NOMO-1 treated with DMSO at 0.1 percent for 48 hours (cell line): ENCODE results near the gene HEATR5B.
A peak's percentile ranks its signal among the peaks of the same experiment; 100 is the strongest.
"Not testable (repeated sequence)": the region's sequence is repeated elsewhere in the genome, so short reads cannot be mapped to it uniquely, and the experiment has no call there.

Experiments
- DNase-seq: peaks from one replicate; lab custom pipeline; 2025; ENCODE audit not compliant: unreplicated experiment; lab: John Stamatoyannopoulos, UW

HEATR5B gene

DNA sequence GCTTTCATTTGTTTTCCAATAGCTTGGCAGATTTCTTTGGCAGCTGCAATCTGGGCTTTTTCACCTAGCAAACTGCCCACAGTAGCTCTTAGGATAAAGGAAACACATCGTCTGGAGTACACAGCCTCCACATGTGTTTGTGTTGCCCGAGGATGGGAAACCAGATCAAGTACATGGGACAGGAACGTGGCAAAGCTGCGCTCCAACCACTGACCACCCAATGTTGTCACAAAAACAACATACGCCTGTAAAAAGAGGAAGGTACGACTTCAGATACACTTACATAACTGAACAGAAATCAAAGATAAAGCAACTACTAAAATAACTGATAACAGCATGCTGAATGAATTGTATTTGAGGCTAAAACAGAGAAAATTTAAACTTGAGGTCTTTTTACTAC is 15.5 kb downstream of the HEATR5B start:
- no peak for DNase-seq

DNA sequence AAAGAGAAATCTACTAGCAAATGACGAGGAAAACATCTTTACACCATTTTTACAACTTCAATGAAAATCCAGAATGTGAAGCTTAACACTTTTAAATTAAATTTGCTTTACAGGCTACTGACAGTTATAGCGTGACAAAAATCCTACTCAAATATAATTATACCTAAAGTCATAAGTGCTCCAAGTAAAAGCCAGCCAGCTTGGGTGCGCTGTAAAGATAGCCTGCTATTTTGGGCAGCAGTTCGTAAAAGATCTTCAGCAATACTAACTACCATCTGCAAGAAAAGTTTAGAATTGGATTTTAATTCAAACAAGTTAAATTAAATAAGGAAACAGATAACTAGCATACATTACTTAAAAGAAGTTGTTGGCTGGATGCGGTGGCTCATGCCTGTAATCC is 22.4 kb downstream of the HEATR5B start:
- no peak for DNase-seq

DNA sequence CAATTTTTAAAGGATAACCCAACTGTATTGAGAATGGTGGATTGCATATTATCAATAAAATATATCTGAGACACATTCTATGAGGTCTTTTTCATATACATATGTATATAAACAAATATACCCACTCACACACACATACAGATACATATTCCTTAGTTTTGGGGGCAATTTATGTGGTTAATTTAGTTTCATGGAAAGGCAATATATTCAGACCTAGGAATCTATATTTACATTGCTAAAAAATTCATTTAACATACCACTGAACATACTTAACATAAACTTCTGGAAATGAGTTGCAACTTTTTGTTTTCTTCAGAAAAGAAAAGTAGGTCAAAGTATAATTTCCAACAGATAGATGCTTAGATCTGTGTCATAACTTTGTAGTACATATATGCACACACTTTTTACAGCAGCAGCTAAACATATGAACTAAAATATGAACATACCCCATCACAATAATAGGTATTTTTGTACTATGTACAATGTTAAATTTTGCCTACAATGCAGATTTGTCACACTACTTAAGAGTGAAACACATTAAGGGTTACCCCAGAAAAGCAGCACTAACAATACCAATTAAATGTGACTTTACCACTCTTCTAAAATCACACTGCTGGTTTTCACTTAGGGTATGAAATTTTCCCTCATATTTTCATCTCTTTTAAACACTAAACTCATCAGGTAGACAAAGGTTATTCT is 23.0 kb downstream of the HEATR5B start:
- no peak for DNase-seq

DNA sequence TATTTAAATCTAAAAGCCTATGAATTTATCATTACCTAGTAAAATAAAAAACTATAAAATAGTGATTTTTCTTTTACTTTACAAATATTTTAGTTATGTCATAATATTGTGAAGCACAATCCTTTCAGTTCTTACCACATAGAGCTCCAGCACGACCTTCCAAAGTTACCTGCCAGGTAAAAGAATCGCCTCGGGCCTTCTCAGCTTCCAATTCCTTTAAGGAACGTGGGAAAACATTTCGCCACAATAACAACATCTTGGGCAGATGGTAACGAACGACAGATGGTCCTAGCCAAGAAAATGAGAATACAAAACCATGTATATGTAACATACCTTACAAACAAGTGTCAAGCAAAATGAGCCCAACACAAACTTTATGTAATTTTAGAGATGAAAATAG is 23.7 kb downstream of the HEATR5B start:
- no peak for DNase-seq

DNA sequence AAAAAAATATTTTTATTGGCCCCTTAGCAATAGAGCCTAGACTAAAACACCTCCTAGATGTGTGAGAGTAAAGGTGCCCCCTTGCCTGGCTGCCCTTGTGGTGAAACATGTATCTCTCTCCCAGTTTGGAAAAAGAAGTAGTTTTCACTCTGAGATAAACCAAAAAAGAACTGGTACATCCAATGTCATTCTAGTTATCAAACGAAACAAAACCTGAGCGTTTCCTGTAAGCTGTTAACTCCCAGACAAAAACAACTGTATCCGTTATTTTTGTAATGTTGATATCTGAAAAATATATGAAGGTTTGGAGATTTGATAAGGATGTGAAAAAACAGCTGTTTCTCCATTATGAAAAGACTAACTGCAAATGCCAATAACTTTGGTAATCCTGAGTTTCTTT is 24.3 kb downstream of the HEATR5B start:
- DNase-seq: no peak

DNA sequence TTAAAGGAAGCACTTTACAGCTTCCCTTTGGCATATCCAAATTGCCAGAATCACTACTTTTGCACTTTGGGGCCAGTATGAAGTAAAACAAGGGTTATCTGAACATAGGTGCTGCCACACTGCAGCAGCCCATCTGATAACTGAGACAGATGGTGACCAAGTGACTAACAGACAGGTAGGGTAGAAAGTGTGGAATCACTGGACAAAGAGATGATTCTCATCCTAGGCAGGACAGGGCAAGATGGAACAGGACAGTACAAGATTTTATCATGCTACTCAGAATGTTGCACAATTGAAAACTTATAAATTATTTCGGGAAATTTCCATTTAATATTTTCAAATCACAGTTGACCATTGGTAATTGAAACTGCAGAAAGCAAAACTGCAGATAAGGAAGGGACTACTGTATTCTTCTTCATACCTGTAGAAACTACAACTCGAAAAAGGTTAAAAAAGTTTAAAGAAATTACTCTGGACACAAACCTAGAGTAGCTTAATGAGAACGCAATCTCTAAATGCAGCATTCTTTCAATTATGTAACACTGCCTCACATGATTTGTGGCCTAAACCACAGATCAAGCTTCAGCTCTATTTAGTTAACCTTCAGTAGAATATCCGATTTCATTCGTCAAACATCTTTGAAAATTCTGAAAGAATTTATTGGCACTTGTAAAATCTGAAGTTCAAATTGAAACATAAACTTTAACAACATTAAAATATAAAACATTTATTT is 31.4 kb downstream of the HEATR5B start:
- DNase-seq: peak; percentile 42

DNA sequence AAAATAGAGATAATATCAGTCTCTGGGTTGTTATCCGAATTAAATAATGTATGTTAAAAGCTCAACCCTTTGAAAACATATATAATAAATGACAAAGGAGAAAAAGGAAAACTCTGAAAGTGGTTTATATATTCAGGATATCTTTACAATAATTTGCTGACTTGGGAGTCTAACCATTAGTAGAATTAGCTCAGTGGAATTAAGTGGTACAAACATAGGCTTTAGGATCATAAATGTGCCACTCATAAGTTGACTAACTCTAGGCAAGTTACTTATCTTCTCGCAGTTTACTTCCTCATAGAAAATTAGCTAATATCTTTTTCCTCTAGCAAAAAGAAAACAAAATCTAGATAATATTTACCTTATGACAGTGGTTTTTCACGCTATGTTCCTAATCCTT is 44.6 kb downstream of the HEATR5B start:
- DNase-seq: peak; percentile 45

DNA sequence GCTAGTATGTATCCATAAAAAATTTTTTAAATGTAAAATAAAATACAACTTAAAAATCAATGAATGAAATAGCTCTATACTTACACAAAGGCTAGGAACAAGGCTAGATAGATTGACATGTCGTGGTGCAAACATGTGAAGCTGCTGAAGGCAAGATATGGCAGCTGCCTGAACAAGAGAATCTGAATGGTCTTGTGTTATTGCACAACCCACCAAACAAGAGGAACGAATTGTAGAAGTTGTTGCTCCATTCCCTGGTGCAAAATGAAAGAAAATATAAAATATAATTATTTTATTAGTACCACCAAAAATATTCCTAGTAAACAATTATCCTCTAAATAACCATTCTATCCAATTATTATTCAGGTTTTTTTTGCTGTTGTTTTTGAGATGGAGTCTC is 46.4 kb downstream of the HEATR5B start:
- DNase-seq: no peak

DNA sequence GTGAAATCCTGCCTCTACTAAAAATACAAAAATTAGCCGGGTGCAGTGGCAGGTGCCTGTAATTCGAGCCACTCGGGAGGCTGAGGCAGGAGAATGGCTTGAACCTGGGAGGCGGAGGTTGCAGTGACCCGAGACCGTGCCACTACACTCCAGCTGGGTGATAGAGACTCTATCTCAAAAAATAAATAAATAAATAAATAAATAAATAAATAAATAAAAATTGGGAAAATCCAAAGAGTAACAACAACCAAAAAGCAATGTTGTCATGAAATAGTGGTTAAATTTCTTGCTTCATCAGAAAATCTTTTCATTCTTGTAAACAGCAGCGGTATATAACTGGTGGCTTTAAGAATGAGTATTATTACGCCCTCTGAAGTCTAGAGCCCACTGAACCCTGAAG is 54.4 kb downstream of the HEATR5B start:
- no peak for DNase-seq

DNA sequence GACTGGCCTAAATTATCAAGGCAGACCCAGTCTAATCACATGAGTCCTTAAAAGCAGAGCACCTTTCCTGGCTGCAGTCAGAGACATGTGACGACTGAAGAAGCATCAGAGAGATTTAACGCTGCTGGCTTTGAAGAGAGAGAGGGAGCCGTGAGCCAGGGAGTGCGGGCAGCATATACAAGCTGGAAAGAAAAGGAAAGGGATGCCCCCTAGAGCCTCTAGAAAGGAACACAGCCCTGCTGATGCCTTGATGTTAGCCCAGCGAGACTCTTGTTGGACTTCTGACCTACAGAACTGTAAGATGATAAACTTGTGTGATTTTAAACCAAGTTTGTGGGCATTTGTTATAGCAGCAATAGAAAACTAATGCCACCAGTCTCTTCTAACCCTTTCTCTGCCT is 58.1 kb downstream of the HEATR5B start:
- no peak for DNase-seq

DNA sequence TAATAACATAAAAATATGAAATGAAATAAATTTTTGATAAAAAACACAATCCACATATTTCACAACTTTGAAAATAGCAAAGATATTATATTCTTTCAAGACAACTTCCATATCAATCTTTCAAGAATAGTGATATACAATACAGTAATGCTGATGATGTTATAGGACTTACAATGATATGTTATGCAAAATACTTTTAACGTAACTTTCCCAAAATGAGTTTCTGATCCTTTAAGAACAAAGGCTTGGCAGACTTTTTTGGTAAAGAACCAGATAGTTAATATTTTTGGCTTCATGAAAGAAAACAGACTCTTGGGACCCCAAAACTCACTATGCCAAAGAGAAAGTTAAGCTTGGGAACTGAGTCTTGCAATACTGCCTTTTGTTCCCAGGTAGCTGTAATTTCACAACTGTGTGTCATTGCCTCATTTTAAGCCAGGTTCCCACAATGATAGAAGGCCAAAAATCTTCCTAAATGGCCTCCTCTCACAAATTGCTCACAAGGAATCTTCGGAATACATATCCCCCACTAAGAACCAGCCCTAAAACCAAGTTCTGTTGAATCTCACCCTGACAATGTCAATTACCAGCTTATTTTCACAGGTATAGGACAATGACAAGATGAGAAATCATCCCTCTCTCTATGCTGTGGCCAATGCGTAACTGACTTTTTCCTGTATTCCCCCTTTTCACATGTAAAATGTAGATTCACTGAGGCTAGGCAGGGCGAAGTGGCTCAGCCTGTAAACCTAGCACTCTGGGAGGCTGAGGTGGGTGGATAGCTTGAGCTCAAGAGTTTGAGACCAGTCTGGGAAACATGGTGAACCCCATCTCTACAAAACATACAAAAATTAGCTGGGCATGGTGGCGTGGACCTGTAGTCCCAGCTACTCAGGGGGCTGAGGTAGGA is 63.0 kb downstream of the HEATR5B start:
- DNase-seq: no peak

DNA sequence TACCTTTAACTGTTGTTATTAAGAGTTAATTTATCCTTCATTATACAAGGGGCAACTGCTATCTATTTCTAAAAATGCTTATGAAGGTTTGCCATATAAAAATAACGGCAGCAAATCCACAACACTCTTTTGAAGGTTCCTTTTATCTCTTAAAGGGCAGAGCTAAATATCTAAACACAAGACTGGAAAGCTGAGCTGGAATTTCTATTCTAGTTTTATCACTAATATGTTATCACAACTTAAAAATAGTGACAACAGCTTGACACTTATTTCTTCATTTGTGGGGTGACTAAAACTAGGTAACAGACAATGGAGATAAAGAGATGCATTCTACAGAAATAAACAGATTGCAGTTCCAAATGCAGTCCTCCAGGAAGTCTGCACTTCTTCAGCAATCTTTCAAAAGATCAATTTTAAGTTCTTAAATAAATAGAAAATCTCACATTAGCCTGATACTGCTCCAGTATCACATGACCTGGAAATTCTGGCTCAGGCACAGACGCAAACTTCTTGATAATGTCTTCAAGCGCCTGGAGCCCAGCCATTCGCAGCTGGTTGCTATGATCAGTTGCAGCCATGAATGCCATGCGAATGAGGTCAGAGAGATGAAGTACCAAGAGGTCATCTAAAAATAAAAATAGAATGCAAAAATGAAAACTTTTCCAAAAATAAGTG is 63.8 kb downstream of the HEATR5B start:
- DNase-seq: no peak

DNA sequence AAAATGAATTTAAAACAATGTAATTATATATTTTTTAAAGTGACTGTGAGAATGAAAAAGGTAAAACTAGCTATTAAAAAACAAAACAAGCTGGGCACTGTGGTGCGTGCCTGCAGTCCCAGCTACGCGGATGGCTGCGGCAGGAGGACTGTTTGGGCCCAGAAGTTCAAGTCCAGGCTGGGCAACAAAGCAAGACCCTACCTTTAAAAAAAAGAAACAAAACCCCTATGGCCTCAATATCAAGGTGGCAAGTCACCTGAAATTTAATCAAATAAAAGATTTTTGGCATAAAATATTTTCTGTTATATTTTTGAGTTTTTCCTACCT is 70.9 kb downstream of the HEATR5B start:
- DNase-seq: no peak

DNA sequence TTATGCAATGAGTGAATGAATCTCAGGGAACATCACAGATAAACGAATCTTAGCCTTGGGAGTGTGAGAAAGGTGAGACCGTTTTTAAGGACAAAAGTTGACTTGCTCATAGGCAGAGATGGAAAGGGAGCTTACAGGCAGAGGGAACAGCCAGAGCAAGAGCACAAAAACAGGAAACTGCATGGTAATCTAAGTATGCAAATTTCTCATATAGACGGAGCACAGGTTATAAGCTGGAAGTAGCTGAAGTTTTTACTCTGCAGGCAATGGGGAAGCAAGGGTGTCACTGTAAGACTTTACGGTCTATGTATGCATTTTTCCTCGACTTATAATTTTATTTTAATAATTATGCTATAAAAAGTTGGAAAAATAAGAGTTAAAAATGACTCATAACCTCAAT is 73.0 kb downstream of the HEATR5B start:
- DNase-seq: no peak

DNA sequence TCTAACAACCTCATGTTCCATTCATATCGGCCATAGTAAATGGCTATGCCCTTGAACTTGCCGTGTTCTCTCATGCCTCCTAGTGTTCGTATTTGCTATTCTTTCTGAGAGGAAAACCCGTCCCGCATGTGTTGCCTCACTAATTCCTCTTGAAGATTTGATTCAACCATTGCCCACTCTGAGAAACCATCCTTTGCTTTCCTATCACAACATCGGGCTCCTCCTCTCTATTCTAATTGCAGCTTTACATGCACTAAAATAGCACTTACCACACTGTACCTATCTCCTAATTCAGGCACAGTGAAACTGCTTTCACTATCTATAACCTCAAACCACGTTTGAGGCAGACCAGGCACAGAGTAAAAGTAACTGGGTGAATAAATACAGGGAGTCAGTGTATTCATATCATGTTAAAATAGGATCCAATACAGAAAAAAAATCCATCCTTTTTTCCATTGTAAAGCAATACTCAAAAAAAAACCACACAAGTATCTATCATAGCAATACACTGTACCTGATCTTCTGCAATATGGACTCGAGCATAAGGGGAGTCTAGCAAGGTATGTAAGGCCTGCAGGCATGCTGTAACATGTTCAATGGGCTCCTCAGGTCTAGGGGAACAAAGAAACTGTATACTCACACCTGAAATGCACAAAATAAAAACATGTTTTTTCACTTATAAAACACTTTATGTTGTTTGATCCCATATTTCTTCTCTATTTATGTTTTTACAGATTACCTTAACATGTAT is 78.9 kb downstream of the HEATR5B start:
- DNase-seq: no peak

DNA sequence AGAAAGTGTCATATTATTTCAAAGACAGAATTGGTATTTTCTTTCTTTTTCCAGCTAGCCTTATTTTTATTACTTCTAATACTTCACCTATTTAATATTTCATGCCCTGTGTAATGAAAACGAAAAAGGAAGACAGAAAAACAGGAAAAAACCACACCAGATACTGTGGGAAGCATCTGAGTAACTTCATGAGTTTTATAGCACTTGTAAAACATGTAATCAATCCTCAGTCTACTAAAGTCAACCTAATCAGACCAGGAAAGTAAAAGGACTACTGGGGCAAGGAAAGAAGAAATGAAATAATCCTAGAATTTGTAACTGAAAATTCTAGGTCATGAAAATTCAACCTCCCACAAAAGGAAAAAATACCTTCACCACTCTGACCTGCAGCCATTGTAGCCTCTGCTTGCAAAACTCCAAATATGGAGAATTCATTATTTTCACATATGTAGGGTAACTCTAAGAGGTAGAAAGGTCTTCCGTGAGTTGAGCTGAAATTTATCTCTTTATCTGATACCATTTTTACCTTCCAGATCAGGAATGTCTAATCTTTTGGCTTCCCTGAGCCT is 83.1 kb downstream of the HEATR5B start:
- no peak for DNase-seq

DNA sequence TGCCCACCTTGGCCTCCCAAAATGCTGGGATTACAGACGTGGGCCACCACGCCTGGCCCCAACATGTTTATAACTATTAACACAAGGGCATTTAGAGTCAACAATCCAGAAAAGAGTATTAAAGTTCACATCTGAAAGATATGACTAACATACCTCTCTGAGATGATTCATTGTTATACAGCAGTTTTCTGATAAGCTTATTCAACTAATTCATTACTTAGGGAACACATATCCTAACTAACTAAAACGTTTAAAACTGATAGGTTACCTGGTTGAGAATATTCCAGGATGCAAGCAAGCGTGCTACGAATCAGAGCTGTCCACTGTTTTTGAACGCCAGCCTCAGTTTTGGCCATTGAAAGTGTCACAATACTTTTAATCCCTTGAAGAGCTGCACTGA is 83.9 kb downstream of the HEATR5B start:
- no peak for DNase-seq

DNA sequence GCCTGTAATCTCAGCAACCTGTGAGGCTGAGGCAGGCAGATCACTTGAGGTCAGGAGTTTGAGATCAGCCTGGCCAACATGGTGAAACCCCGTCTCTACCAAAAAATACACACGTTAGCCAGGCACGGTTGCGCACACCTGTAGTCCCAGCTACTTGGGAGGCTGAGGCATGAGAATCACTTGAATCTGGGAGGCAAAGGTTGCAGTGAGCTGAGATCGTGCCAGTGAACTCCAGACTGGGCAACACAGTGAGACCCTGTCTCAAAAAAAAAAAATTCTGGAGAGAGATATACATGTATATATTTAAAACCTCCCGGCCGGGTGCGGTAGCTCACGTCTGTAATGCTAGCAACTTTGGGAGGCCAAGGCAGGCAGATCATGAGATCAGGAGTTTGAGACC is 84.8 kb downstream of the HEATR5B start:
- not testable (repeated sequence) for DNase-seq

DNA sequence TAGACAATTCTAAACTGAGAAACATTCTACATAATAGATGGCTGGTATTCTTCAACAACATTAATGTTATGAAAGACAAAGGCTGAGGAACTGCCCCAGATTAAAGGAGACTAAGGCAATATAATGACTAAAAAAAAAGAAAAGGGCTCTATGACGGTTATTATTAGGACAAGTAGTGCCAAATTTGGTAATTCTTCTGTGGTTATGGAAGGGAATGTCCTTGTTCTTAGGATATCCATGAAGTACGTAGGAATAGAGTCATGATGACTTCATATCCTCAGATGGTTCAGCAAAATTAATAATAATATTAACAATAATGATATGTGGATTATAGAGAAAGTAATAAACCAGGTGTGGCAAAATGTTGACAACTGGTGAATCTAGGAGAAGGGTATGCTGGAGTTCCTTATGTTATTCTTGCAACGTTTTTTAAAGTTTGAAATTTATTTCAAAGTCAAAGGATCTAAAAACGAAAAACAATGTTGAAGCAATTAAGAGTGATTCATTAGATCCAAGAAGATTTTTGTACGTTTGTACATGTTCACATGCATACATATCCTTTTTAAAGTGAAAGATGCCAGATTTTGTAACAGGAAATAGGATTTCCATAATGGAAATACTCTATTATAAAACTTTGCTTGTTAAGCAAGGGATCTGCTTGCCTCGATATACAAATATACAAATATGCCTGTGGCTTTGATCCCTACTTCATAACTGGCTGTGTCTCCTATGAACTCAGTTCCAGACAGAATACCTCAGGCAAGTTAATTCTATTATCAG is 90.1 kb downstream of the HEATR5B start:
- DNase-seq: no peak

DNA sequence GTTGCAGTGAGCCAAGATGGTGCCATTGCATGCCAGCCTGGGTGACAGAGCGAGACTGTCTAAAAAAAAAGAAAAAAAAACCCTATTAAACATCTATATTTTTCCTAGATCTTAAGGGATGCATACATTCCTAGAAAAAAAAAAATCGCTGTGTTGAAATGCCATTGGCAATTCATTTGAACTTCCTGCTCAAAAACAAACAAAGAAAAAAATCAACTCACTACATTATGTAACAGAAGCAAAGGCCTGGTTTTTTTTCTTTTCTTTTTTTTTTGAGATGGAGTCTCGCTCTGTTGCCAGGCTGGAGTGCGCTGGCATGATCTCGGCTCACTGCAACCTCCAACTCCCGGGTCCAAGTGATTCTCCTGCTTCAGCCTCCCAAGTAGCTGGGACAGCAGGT is 96.2 kb downstream of the HEATR5B start:
- no peak for DNase-seq
